Ishikawa (cell line): ENCODE data around the gene FLACC1.

Experiments
- CEBPB ChIP-seq: IDR thresholded peaks from 2 replicates; pipeline ENCODE4 v1.6.1; 2012
- CREB1 ChIP-seq: IDR thresholded peaks from 2 replicates; pipeline ENCODE4 v1.6.1; 2012; ENCODE audit warnings: low read depth
- EGR1 ChIP-seq: IDR thresholded peaks from 2 replicates; pipeline ENCODE4 v1.6.1; 2012
- EP300 ChIP-seq: IDR thresholded peaks from 2 replicates; pipeline ENCODE4 v1.6.1; 2012; ENCODE audit warnings: borderline replicate concordance
- FOXM1 ChIP-seq: IDR thresholded peaks from 2 replicates; pipeline ENCODE4 v1.6.1; 2012; ENCODE audit warnings: low read depth, borderline replicate concordance
- NFIC ChIP-seq: IDR thresholded peaks from 2 replicates; pipeline ENCODE4 v1.6.1; 2012
- RAD21 ChIP-seq: IDR thresholded peaks from 2 replicates; pipeline ENCODE4 v1.6.1; 2012; ENCODE audit warnings: low read depth
- TAF1 ChIP-seq: IDR thresholded peaks from 2 replicates; pipeline ENCODE4 v1.6.1; 2012; ENCODE audit warnings: low read depth, mild to moderate bottlenecking
- TCF12 ChIP-seq: IDR thresholded peaks from 2 replicates; pipeline ENCODE4 v1.6.1; 2012; ENCODE audit warnings: low read depth
- TEAD4 ChIP-seq: IDR thresholded peaks from 2 replicates; pipeline ENCODE4 v1.6.1; 2012
- USF1 ChIP-seq: IDR thresholded peaks from 2 replicates; pipeline ENCODE4 v1.6.1; 2012
- YY1 ChIP-seq: IDR thresholded peaks from 2 replicates; pipeline ENCODE4 v1.6.1; 2012; ENCODE audit warnings: low read depth
- ZBTB7A ChIP-seq: IDR thresholded peaks from 2 replicates; pipeline ENCODE4 v1.6.1; 2012; ENCODE audit warnings: low read depth
- TF ChIP-seq, protein P1 (sequence below): IDR thresholded peaks from 2 replicates; pipeline ENCODE4 v1.6.1; 2012; ENCODE audit warnings: low read depth, mild to moderate bottlenecking
- TF ChIP-seq, protein P2 (sequence below): IDR thresholded peaks from 2 replicates; pipeline ENCODE4 v1.6.1; 2012

Gene FLACC1

DNA sequence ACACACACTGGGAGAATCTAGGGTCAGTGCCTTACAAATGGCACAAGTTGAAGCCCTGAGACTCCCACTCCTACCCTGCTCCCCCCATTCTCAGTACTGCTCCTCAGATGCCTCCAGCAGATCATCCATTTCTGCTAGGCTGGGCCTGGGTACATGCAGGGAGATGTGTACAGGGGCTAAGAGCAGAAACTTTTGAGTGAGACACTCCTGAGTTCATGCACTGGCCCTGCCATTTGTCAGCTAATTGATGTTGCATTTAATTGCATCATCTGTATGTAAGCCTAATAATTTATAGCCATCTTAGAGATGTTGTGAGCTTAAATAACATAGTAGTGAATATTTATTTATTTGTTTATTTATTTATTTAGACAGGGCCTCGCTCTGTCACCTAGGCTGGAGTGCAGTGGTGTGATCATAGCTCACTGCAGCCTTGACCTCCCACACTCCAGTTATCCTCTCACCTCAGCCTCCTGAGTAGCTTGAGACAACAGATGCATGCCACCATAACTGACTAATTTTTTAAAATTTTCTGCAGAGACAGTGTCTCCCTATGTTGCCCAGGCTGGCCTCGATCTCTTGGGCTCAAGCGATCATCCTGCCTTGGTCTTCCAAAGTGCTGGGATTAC is 101.6 kb downstream of the FLACC1 start:
- TF ChIP-seq ZBTB7A: no peak
- TF ChIP-seq CEBPB: 0 out of 2 replicates have a peak, but pooled peaks have one; percentile 9

DNA sequence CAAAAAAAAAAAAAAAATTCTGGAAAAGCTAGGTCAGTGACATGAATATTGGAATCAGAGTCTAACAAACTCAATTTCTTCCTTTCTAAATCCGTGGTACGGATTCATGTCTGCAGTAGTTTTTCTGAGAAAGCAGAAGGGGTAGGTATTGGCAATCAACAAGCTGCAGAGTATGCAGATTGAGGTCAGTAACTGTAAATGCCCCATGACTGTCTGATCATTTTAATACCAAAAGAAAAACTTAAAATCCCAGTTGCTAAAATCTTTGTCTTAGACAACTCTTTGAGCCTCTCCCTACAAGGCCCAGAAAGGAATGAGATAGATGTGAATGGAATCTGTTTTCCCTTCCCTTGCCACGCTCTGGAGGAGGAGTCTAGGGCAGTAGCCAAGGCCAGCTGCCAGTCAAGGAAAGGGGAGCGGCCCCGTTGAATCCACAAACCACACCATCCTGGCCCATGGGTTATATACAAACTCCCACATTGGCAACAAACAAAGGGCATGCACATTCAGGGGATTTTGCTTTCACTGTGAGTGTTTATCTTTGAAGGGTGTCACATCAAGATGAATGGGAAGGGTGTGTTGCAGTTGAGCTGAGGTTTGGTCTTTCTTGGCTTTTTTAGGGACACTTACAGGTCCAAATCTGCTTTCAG is 102.9 kb downstream of the FLACC1 start:
- TF ChIP-seq ZBTB7A (no peak), CEBPB (no peak), CREB1 (no peak), YY1 (no peak), RAD21 (no peak), TEAD4 (no peak), EP300 (no peak), USF1 (no peak), EGR1 (no peak)
- TF ChIP-seq, protein P1, sequence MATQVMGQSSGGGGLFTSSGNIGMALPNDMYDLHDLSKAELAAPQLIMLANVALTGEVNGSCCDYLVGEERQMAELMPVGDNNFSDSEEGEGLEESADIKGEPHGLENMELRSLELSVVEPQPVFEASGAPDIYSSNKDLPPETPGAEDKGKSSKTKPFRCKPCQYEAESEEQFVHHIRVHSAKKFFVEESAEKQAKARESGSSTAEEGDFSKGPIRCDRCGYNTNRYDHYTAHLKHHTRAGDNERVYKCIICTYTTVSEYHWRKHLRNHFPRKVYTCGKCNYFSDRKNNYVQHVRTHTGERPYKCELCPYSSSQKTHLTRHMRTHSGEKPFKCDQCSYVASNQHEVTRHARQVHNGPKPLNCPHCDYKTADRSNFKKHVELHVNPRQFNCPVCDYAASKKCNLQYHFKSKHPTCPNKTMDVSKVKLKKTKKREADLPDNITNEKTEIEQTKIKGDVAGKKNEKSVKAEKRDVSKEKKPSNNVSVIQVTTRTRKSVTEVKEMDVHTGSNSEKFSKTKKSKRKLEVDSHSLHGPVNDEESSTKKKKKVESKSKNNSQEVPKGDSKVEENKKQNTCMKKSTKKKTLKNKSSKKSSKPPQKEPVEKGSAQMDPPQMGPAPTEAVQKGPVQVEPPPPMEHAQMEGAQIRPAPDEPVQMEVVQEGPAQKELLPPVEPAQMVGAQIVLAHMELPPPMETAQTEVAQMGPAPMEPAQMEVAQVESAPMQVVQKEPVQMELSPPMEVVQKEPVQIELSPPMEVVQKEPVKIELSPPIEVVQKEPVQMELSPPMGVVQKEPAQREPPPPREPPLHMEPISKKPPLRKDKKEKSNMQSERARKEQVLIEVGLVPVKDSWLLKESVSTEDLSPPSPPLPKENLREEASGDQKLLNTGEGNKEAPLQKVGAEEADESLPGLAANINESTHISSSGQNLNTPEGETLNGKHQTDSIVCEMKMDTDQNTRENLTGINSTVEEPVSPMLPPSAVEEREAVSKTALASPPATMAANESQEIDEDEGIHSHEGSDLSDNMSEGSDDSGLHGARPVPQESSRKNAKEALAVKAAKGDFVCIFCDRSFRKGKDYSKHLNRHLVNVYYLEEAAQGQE: no peak

GRCh38 chr2:201250741-201251140 is 106.4 kb downstream of the FLACC1 start:
- TF ChIP-seq CREB1: no peak
- no peak for TF ChIP-seq RAD21

DNA sequence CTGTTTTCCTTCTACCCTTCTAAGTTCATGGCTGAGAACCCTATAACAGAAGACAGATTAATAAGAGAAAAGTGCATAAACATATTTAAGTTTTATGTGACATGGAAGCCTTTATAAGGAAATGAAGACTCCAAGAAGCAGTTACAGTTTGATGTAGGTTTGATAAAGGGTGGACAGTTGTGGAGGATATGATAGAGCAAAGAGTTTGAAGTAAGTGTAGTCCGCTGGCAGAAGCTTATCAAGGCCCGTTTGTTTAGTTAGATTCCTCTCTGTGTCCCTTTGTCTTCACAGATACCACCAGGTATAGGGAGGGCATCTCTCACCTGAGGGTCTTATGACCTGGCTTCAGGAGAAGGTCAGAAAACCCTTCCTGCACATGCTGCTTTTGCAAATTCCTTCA is 107.3 kb downstream of the FLACC1 start:
- TF ChIP-seq TEAD4: no peak
- no peak for TF ChIP-seq TAF1
- TF ChIP-seq EGR1: no peak
- no peak for TF ChIP-seq FOXM1
- no peak for TF ChIP-seq CREB1
- no peak for TF ChIP-seq NFIC
- no peak for TF ChIP-seq ZBTB7A
- TF ChIP-seq CEBPB: no peak
- TF ChIP-seq USF1: no peak
- TF ChIP-seq, protein P2, sequence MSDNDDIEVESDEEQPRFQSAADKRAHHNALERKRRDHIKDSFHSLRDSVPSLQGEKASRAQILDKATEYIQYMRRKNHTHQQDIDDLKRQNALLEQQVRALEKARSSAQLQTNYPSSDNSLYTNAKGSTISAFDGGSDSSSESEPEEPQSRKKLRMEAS: no peak
- TF ChIP-seq, protein P1: no peak
- TF ChIP-seq TCF12: no peak
- no peak for TF ChIP-seq RAD21
- no peak for TF ChIP-seq YY1
- TF ChIP-seq EP300: no peak

DNA sequence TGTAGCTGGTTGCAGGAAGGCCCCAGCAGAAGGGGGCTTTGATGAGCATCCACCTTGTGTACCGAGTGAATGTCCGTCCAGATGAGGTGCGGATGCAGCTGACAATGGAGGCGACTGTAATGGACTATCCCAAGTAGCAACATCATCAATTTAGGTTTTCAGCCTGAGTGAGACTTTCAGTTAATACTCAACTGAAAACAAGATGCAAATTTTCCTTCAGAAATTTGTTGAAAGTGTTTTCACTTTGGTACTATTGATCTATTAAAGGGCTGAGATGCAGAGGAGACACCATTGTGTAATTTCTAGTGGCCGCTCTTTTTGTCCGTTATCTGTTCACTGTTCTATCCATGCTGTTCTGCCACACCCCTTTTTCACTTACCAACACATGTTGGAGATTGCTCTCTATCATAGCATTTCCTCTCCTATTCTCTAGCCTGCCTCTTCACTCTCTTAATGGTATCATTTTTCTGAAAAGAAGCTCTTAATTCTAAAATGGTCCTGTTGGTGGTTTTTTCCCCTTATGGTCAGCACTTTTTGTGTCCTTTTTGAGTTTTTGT is 108.8 kb downstream of the FLACC1 start:
- no peak for TF ChIP-seq TAF1
- no peak for TF ChIP-seq TCF12
- no peak for TF ChIP-seq FOXM1
- TF ChIP-seq, protein P1: no peak
- no peak for TF ChIP-seq YY1
- no peak for TF ChIP-seq RAD21
- no peak for TF ChIP-seq ZBTB7A
- TF ChIP-seq EGR1: no peak
- TF ChIP-seq USF1: no peak
- TF ChIP-seq, protein P2: no peak
- TF ChIP-seq CEBPB: no peak
- no peak for TF ChIP-seq CREB1
- no peak for TF ChIP-seq EP300
